HG03159 (cell line): Measurements from ENCODE around the gene ARHGAP26.
"Not testable (repeated sequence)": the region's sequence is repeated elsewhere in the genome, so short reads cannot be mapped to it uniquely, and the experiment has no call there.

Source experiments
- ATAC-seq: cut with Tn5 transposase; IDR thresholded peaks from one replicate; pipeline ENCODE4 v1.9.1; 2021; ENCODE audit warnings: mild to moderate bottlenecking, moderate library complexity; ENCODE audit not compliant: unreplicated experiment

The ARHGAP26 gene

DNA sequence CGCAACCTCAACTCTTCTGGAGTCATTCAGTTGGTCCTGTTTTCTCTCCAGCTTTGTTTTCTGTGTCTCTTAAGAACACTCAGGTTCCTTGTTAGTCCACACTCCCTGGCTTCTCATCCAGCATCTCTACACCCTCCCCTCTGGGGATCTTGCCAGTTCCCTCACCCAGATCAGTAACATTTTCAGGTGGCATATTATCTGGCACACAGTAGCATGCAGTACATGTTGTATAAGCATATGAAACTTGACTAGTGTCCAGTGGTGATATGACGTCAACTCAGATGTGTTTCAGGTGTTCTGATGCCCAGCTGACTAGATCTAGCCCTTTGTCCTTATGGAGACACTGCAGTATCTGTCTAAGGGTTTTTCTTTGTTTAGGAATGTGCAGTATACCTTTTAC is 184.3 kb downstream of the ARHGAP26 start:
- ATAC-seq, result no peak

GRCh38 chr5:142955628-142956027 is 185.5 kb downstream of the ARHGAP26 start:
- no peak for ATAC-seq

DNA sequence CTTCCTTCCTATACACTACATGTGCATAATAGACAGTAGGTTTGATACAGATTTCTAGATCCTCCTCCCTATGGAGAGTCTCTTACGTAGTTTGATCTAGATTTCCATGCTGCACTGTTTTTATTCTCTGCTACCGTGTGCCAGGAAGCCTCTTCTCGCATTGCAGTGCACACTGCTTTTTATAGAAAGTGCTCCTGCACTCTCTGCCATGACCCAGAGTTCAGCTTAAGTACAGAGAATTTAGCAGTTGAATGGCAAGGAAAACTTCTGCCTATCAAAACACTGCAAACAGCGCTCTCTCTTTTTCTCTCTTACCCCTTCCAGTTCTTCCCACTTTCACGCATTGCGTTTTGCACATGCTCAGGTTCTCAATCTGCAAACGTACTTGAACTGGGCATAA is 187.4 kb downstream of the ARHGAP26 start:
- no peak for ATAC-seq

GRCh38 chr5:142958944-142959682 is 188.9 kb downstream of the ARHGAP26 start:
- ATAC-seq, result no peak

- no peak for ATAC-seq
Measured at GRCh38 chr5:142959683-142960657, 189.8 kb downstream of the ARHGAP26 start.

DNA sequence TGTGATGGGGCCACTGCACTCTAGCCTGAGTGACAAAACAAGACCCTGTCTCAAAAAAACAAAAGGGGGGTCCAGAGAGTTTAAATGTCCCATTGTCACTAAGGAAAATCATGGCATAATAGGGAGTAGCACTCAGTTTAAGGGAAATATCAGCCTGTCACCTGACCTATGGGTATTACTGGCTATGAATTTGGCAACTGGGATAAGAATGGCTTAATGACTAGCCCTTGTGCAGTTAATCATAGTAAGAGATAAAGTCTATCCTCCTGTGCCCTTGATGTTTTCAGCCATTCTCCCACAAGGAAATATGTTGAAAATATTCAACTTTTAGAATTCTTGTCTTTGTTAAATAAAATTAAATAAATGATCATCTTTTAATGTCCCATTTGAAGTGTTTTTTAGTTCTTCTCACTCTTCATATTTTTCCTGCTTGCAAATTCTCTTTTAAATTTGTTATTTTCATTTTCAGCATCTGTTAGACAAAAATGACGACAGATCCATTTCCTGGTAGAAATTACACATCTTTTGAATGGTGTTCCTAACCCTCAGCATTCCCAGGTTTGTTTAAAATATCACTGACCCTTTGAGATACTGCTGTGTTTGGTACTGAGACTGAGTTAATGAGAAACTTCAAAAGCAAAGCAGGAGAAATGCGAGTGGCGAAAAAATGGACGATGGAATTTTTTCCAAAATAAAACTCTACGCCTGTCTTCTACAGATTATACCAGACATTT is 191.4 kb downstream of the ARHGAP26 start:
- no peak for ATAC-seq

DNA sequence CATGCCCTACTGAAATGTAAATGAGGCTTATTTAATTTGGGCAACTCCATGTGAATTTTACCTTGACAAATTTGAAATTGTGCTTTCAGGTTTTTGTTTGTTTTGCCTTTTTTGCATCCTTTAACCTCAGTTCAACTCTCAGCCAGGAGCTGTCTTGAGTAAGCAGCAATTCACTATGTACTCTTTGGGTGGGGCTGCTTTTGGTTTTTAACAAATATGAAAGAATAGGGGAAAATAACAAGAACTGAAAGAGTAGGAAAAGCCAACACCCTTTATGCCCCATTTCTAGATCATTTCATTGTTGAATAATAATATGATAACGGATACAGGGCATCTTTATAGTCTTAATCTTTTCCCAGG is 192.0 kb downstream of the ARHGAP26 start:
- ATAC-seq, result no peak

DNA sequence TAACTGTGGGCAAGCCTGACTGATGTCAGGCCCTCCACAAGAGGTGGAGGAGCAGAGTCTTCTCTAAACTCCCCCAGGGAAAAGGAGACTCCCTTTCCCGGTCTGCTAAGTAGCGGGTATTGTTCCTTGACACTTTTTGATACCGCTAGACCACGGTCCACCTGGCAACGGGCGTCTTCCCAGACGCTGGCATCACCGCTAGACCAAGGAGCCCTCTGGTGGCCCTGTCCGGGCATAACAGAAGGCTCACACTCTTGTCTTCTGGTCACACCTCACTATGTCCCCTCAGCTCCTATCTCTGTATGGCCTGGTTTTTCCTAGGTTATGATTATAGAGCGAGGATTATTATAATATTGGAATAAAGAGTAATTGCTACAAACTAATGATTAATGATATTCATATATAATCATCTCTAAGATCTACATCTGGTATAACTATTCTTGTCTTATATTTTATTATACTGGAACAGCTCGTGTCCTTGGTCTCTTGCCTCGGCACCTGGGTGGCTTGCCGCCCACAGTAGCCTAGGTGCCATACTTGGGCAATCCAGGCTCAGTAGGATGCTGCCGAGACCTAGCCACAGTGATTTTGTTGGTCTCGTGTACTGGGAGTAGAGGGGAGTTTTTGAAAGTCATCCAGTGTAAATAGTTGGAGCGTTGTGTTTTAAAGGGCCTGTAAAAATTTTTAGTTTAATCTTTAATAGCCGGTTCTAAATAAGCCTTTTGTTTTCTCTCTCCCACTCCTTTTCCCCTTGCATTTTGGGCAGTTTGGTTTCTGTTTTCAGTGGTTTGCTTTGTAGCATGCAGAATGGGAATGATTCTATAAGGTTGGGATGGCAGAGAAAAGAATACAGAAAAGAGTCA is 195.3 kb downstream of the ARHGAP26 start:
- not testable (repeated sequence) for ATAC-seq

DNA sequence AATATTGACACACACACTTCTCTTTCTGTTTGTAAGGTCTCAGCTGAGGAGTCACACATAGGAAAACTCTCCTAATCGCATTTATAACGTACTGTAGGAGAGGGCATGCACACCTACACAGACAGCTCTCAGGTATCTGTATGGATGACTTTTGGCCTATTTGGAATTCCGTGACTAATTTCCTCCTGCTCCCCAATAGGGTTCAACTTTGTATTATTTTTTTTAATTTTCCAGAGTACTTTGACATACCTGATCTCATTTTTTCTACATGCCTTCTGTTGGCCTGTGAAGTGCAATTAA is 195.9 kb downstream of the ARHGAP26 start:
- no peak for ATAC-seq

DNA sequence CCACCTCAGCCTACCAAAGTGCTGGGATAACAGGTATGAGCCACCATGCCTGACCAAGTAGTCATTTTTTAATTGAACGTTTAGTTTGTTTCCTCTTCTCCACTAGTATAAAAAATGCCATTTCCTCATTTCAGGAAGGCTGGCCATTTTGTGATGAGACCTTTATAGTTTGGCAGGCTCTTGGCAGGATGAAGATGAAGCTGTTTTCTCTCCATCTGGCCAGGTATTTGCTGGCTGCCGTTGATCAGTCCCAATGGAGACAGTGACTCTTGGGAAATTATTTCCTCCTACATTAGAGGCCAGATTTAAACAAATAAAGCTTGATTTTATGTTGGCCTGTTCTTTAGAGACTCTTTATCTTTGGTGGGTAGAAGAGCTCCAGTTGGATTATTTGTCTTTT is 199.0 kb downstream of the ARHGAP26 start:
- no peak for ATAC-seq

DNA sequence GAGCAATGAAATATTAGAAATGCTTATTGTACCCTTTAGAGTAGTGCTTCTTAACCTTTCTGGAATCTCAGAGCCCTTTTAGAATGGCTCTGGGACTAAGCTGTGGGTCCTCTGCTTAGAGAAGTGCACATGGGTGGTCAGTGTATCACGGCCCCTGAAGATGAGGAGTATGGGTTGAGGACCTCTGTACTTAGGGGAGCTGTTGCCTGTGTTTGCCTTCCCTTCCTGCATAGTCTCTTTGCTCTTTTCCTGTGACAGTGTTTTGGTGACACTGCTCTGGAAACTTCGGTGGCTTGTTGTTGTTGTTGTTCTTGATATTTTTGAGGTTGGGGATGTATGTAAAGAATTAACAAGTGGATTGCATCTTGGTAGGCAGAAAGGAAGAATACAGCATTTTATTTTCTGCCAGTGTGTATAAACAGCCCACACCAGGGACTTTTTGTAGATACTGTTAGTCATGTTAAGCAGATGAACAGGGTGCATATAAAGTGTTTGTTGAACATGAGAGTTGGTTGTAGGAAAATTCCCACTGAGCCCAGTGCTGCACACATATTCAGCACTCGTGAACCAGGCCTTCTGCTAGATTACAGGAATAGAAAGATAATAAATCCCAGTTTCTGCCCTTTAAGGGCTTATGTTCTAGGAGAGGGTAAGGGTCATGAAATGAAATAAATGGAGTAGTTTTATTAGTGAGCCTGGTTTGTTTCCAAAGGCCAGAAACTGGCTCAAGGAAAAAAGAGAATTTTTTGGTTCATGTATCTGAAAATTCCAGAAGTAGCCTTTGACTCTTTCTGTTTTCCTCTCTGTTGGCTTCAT is 199.7 kb downstream of the ARHGAP26 start:
- no peak for ATAC-seq

GRCh38 chr5:142970440-142971030 is 200.4 kb downstream of the ARHGAP26 start:
- ATAC-seq, result no peak

- ATAC-seq, result peak; percentile 38
Measured at GRCh38 chr5:142971303-142972013, 201.3 kb downstream of the ARHGAP26 start.

DNA sequence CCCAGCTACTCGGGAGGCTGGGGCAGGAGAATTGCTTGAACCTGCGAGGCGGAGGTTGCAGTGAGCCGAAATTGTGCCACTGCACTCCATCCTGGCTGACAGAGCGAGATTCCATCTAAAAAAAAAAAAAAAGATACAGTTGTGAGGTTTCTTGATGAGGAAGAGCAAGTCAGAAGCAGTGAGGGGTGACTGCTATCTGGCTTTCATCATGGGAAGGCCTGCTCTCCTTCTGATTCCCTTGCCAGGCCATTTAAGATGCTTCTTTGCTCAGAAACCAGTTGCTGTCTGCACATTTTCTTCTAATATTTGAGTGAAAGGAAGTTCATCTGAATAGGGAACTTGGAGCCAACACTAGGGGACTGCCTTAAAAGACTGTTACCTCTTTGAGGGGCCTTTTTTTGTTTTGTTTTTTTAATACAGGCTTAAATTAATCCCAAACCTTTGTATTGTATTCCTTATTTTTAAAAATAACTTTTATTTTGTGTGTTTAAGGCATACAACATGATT is 201.9 kb downstream of the ARHGAP26 start:
- ATAC-seq, result no peak

- no peak for ATAC-seq
Measured at GRCh38 chr5:142973932-142974331, 203.8 kb downstream of the ARHGAP26 start.

- ATAC-seq, result no peak
Measured at GRCh38 chr5:142974409-142974808, 204.2 kb downstream of the ARHGAP26 start.

DNA sequence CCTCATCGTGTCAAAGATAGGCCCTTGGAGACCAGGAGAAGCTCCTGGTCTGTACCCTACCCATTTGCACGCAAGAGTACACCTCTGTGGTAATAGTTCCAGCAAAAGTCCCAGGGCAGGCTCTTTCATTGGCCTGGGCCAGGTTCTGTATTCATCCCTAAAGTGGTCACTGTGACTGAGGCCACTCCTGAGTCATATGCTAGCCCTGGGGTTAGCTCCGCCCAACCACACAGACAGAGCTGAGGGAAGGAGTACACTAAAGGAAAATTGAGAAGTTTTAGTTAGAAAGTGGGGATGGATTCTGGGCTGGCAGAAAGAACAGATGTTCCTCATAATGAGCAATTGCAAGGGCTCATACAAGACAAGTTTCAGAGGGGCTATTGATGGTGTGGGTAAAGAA is 206.7 kb downstream of the ARHGAP26 start:
- no peak for ATAC-seq

DNA sequence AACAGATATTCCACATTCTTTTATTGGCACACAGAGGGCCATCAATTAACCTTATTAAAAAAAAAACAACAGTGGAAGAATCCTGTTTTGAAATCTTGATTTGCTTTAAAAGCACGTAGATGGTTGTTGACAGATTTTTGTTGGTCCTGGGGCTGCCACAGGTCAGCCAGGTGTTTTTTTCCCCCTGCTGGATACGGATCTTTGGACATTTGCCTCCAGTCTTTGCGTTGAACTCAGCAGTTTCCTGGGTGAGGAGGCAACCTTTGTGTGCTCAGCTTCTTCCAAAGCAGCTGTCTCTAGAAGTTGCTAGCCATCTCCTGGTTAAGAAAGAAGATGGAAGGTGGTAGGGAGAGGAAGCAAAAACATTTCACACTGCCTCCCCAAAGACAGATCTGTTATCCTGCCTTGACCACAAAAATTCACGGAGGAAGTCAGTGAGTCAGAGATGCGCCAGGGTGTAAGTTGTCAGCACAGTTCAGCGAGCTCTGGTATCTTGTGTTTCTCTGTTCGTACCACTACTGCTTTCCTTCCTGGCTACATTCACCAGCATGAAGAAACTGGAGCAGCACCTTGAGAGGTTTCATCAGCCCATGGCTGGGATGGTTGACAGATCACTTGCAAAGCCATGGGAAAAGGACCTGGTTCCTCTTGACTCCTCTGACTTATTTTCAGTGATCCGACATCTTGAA is 207.3 kb downstream of the ARHGAP26 start:
- peak; percentile 84 for ATAC-seq
